Duodenal mucosa (tissue), 2 donors: ENCODE data around the gene TANK.

ENCODE experiments used
- H3K27ac ChIP-seq: one replicate; pipeline ENCODE4 v1.7.0; 2013; ENCODE audit warnings: low read depth, low read length
- H3K27me3 ChIP-seq, 2 donors: one replicate each; pipeline ENCODE4 v1.7.0; 2013; ENCODE audit warnings: low read length in 2 of 2, control low read depth in 1 of 2; ENCODE audit not compliant: insufficient read depth in 2 of 2, control insufficient read depth in 1 of 2
- H3K36me3 ChIP-seq, 2 donors: one replicate each; pipeline ENCODE4 v1.7.0; 2013; ENCODE audit warnings: low read length in 2 of 2, control low read depth in 1 of 2; ENCODE audit not compliant: insufficient read depth in 2 of 2, control insufficient read depth in 1 of 2
- H3K4me1 ChIP-seq, 2 donors: one replicate each; pipeline ENCODE4 v1.7.0; 2013; ENCODE audit warnings: low read length in 2 of 2, control low read depth in 1 of 2; ENCODE audit not compliant: insufficient read depth in 2 of 2, control insufficient read depth in 1 of 2
- H3K4me3 ChIP-seq, 2 donors: one replicate each; pipeline ENCODE4 v1.7.0; 2013; ENCODE audit warnings: low read length in 2 of 2, low read depth in 1 of 2
- H3K9ac ChIP-seq, 2 donors: one replicate each; pipeline ENCODE4 v1.7.0; 2013; ENCODE audit warnings: low read length in 2 of 2, low read depth in 1 of 2
- H3K9me3 ChIP-seq, 2 donors: one replicate each; pipeline ENCODE4 v1.7.0; 2013; ENCODE audit warnings: low read length in 2 of 2, control low read depth in 1 of 2; ENCODE audit not compliant: control insufficient read depth in 1 of 2

TANK gene

DNA sequence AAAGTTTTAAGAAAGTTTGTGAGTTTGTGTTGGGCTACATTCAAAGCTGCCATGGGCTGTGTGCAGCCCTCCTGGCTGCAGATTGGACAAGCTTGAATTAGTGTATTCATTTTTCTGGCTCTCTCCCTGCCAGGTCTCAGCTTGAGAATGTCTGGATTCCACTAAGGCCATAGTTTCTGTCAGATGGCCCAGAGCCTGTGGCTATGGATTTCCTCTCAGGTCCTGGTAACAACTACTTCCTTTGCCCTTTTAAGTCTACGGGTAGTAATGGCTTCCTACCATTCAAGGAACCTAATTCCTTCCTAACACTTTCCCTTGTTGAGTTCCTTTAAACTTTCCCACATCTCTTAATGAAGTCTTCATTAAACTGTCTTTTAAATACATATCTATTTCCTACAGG is 123.7 kb downstream of the TANK start:
- Histone ChIP-seq H3K27ac (no peak overlapping the region), H3K9me3 (peaks cover 0 to 5% of the 10 kb centered on the region in 2 donors), H3K27me3 (peaks cover 0 to 3% of the 10 kb centered on the region in 2 donors), H3K4me3 (no peak overlapping the region), H3K4me1 (no peaks in the 10 kb centered on the region), H3K36me3 (no peaks in the 10 kb centered on the region), H3K9ac (no peak overlapping the region)
